Loucy (cell line): Measurements from ENCODE around the gene PFKL.

Experiments
- EZH2phosphoT487 ChIP-seq: fragments of 200-600 bp; IDR thresholded peaks from 2 replicates; pipeline ENCODE4 v1.6.1; 2018; ENCODE audit warnings: antibody characterized with exemption, mild to moderate bottlenecking, moderate library complexity, borderline replicate concordance
- TF ChIP-seq, protein P1 (sequence below): fragments of 200-600 bp; sonication (generic); conservative IDR thresholded peaks from 2 replicates; pipeline ENCODE4 v1.5.1; 2014; ENCODE audit warnings: mild to moderate bottlenecking, antibody characterized with exemption, low read length

DNA sequence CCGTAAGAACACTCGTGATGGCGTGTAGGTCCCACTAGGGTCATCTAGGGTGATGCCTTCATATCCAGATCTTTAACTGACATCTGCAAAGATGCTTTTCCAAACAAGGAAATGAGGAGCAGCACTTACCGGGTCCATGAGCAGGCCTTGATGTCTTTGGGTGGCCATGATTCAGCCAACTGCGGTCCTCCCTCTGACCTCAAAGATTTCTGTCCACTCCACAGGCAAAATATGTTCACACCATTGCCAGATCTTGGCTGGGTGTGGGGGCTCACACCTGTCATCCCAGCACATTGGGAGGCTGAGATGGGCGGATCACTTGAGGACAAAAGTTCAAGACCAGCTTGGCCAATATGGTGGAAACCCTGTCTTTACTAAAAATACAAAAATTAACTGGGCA, 71.7 kb downstream of the PFKL start:
- TF ChIP-seq, protein P1, sequence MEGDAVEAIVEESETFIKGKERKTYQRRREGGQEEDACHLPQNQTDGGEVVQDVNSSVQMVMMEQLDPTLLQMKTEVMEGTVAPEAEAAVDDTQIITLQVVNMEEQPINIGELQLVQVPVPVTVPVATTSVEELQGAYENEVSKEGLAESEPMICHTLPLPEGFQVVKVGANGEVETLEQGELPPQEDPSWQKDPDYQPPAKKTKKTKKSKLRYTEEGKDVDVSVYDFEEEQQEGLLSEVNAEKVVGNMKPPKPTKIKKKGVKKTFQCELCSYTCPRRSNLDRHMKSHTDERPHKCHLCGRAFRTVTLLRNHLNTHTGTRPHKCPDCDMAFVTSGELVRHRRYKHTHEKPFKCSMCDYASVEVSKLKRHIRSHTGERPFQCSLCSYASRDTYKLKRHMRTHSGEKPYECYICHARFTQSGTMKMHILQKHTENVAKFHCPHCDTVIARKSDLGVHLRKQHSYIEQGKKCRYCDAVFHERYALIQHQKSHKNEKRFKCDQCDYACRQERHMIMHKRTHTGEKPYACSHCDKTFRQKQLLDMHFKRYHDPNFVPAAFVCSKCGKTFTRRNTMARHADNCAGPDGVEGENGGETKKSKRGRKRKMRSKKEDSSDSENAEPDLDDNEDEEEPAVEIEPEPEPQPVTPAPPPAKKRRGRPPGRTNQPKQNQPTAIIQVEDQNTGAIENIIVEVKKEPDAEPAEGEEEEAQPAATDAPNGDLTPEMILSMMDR: no peak
- no peak for TF ChIP-seq EZH2phosphoT487
